Activated T-cell treated with anti-CD3 and anti-CD28 coated beads, Interleukin-2, amount 50 U/mL, for 72 hours (primary cell): ENCODE measurements around the gene P2RY8. TPM values are rescaled to one million over a fixed set of nuclear protein-coding genes. Genes with fewer than 3 reads are reported as not detected.

Experiments
- ATAC-seq, 2 donors: fragments of 150-1000 bp; cut with Tn5 transposase; replicated peaks in 1 of 2; 2 replicates each; pipeline ENCODE4 v1.10.0; 2021; ENCODE audit warnings: moderate library complexity in 2 of 2, mild to moderate bottlenecking in 1 of 2
- DNase-seq, 2 donors: peaks; one replicate each; pipeline ENCODE4 v3.0.0; 2021 to 2022; ENCODE audit warnings: mixed read lengths in 1 of 2
- H3K27ac Mint-ChIP-seq: one replicate; pipeline ENCODE4 v1.8.0; 2022; ENCODE audit warnings: mild to moderate bottlenecking, moderate library complexity, mixed read lengths
- H3K27me3 Mint-ChIP-seq: one replicate; pipeline ENCODE4 v1.8.0; 2022; ENCODE audit warnings: low read depth, mixed read lengths
- H3K36me3 Mint-ChIP-seq, 2 donors: one replicate each; pipeline ENCODE4 v1.8.0; 2022; ENCODE audit warnings: mixed read lengths in 2 of 2, mild to moderate bottlenecking in 1 of 2; ENCODE audit not compliant: insufficient read depth in 2 of 2
- H3K4me1 Mint-ChIP-seq: one replicate; pipeline ENCODE4 v1.8.0; 2022; ENCODE audit warnings: low read depth, mixed read lengths
- H3K4me3 Mint-ChIP-seq, 2 donors: one replicate each; pipeline ENCODE4 v1.8.0; 2022; ENCODE audit warnings: mild to moderate bottlenecking in 2 of 2, mixed read lengths in 2 of 2, moderate library complexity in 2 of 2
- H3K9me3 Mint-ChIP-seq, 2 donors: one replicate each; pipeline ENCODE4 v1.8.0; 2022; ENCODE audit warnings: mixed read lengths in 2 of 2
- total RNA-seq, 2 donors: library from RNA; stranded (reverse); gene quantifications; one replicate each; pipeline ENCODE4 v1.2.3, GENCODE V29; 2022

The P2RY8 gene
- total RNA-seq, 2 donors from 2014 or later = 40.1 to 45.7 TPM

GRCh38 chrX:1416327-1416784 lies 120.6 kb downstream of the P2RY8 start:
- Mint-ChIP-seq H3K27ac (no peak overlapping the region), H3K4me3 (no peak overlapping the region), H3K4me1 (peaks cover 10% of the 10 kb centered on the region), H3K36me3 (peaks cover 11 to 42% of the 10 kb centered on the region in 2 donors), H3K27me3 (no peaks in the 10 kb centered on the region), H3K9me3 (peaks cover 0 to 5% of the 10 kb centered on the region in 2 donors)
- no peak for DNase-seq
- no peak for ATAC-seq

Other genes starting within 250 kb of the P2RY8 start
- gene IL3RA, start 200.4 kb downstream of the P2RY8 start, total RNA-seq = 1 to 10 TPM; 1.5 to 7.5 TPM
- 100 to 1,000 TPM; 402 to 411 TPM for gene SLC25A6, start 145.1 kb downstream of the P2RY8 start, total RNA-seq
- 100 to 1,000 TPM in 1 of 2 donors, 10 to 100 TPM in 1; 70.4 to 101 TPM for gene ASMTL, start 84.3 kb downstream of the P2RY8 start, total RNA-seq
- gene AKAP17A, start 54.4 kb upstream of the P2RY8 start, total RNA-seq = 10 to 100 TPM; 71.6 to 73.9 TPM
- gene ASMT, start 77.9 kb upstream of the P2RY8 start, total RNA-seq = under 1 TPM; 0.21 to 0.70 TPM